ENCODE results near the gene ADAMTSL4.
"Not testable (repeated sequence)": the region's sequence is repeated elsewhere in the genome, so short reads cannot be mapped to it uniquely, and the experiment has no call there.

ADAMTSL4 gene

DNA sequence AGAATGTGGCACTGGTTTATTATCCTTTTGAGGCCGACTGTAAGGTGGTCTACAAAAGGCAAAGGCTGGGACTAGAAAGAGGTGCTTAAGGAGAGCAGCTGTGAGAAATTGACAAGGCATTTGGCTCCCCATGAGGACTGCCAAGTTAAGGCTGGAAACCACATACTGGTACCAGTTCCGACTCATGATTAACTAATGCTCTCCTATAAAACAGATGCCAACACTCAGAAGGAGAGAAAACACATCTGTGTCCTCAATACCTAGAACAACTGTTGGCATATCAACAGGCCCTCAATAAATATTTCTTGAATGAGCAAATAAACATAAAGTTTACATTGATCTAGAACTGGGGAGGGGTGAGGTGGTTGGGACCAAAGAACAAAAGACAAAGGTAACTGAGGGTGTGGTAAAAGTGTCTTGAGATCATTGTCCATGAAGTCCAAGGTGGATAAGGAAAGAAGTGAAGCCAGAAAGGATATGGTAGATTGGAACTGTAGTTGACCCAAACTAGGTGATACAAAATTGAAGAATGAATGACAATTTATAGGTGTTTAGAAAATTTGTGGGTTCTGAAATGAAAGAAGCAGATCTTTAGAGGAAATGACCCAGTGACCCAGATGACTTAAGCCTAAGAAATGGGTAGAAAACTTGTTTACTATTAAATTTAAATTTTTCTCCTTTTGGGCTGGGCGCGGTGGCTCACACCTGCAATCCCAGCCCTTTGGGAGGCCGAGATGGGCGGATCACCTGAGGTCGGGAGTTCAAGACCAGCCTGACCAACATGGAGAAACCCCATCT is 47.1 kb downstream of the ADAMTSL4 start:
- DNase-seq: no peak

GRCh38 chr1:150596976-150597375 is 47.8 kb downstream of the ADAMTSL4 start:
- no peak for DNase-seq

- DNase-seq: not testable (repeated sequence)
These were observed 49.1 kb downstream of the ADAMTSL4 start for GRCh38 chr1:150598346-150598745.

- no peak for DNase-seq
These were observed 52.3 kb downstream of the ADAMTSL4 start for GRCh38 chr1:150601540-150601939.

DNA sequence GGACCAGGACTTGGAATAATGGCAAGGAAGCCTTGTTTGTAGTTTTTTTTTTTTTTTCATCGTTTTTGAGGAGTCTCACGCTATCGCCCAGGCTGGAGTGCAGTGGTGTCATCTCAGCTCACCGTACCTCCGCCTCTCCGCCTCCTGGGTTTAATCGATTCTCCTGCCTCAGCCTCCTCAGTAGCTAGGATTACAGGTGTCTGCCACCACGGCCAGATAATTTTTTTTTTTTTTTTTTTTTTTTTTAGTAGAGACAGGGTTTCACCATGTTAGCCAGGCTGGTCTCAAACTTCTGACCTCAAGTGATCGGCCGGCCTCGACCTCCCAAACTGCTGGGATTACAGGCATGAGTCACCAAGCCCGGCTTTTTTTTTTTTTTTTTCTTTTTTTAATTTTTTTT is 53.2 kb downstream of the ADAMTSL4 start:
- DNase-seq: not testable (repeated sequence)

DNA sequence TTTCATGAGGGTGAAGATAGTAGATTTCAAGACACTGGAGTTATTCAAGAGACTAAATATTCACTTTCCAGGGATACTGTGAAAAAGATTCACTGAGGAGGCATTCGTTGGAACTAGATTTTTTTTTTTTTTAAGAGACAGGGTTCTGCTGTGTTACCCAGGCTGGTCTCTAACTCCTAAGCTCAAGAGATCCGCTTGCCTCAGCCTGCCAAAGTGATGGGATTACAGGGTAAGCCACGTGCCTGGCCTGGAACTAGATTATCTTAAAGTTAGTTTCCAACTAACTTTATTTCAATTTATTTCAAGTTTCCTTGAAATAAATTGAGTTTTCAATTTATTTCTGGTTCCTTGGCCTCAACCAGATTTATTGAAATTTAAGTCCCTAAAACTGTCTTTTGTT is 54.5 kb downstream of the ADAMTSL4 start:
- no peak for DNase-seq

DNA sequence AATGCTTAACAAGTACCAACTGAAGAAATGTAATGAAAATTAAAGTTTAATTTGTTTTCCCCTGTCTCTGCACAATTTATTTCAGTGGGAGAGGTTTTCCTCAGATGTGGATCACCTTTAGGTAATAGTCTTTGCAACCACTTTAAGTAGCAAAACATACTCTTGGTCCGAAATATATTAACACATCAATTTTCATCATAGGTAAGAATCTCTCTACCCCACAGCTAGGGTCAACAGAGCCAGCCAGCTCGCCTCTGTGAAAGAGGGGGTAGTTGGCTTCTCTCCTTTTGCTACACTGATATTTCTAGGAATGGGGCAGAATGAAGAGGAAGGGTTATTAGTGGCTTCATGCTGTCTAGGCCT is 55.0 kb downstream of the ADAMTSL4 start:
- DNase-seq: no peak

DNA sequence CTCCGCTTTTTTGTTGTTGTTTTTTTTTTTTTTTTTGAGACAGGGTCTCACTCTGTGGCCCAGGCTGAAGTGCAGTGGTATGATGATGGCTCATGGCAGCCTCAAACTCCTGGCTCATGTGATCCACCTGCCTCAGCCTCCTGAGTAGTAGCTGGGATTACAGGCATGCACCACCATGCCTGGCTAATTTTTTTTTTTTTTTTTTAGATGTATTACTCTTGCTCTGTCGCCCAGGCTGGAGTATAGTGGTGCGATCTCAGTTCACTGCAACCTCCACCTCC is 56.2 kb downstream of the ADAMTSL4 start:
- not testable (repeated sequence) for DNase-seq

DNA sequence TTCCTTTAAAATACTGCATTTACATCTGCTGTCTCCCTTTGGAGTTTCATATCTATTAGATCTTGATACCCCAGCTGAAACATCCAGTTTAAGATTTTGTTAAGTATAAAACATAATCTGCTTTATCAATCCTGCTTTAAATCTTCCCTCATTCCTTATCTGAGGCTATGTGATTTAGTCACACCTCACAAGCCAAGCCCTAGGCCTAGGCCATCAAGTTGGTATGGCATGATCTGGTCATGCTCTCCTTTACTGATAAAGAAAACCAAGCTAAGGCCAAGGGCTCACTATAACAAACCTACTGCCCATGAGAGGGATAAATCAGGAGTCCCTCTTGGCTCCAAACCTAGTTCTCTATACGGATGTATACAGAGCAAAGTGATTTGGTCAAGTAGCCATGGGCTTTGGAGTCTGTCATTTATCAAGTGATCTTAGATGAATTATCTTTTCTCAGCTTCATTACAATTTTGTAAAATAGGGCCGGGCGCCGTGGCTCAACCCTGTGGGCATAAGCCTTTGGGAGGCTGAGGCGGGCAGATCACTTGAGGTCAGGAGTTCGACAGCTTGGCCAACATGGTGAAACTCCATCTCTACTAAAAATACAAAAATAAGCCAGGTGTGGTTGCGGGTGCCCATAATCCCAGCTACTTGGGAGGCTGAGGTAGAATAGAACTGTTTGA is 57.4 kb downstream of the ADAMTSL4 start:
- DNase-seq: no peak

DNA sequence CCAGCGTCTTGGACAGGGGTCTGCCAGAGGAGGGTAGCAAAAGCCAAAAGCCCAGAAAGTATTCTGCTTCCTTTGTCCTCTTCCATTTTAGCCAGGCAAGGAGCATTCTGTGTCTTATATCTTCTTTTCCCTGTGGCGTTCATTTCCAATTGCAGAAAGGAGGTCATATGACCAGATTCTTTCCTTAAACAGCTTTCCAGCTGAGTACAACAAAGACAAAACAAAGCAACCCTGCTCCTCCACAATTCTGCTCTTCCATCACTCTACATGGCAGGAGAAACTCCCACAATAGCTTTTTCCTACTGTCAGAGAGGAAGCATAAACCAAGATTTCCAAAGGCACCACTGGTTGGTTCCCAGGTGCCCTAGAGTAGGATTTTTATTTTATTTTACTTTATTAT is 60.5 kb downstream of the ADAMTSL4 start:
- DNase-seq: no peak
